GM18526 (cell line): Measurements from ENCODE around the gene PTTG1IP.

Source experiments
- POLR2A ChIP-seq: IDR thresholded peaks from 3 replicates; pipeline ENCODE4 v1.6.1; 2011; ENCODE audit not compliant: insufficient read length; ENCODE audit errors: extremely low read depth

PTTG1IP gene

DNA sequence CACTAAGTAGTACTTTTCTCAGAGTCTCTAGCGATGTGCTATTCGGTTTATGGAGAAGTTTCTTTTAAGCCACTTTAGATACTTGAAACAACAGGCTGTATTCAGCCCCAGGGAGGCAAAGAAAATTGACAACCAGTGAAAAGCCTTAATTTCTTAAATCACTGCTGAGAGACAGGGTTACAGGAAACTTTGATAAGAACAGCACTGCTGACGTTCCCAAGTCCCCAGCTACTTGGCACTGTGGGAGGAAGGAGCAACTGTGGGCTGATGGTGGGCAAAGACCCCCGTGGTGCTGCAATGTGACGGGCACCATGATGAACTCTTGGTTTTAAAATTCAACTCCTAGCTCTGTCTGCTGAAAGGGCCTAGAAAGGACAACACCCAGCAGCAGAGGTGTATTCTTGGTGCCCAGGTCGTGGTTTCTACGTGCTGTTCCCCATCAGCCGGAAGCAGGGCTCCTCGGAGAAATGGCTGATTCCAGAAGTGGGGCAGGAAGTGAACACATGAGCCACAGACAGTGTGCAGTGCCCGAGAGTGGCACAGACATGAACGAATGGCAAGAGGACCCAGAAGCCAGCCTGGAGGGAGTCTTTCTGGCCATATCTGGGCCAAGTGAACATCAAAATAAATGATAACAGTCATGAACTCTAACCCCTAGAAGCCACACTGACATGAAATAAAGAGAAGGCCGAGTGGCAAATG, 5.3 kb downstream of the PTTG1IP start:
- TF ChIP-seq POLR2A = no peak

DNA sequence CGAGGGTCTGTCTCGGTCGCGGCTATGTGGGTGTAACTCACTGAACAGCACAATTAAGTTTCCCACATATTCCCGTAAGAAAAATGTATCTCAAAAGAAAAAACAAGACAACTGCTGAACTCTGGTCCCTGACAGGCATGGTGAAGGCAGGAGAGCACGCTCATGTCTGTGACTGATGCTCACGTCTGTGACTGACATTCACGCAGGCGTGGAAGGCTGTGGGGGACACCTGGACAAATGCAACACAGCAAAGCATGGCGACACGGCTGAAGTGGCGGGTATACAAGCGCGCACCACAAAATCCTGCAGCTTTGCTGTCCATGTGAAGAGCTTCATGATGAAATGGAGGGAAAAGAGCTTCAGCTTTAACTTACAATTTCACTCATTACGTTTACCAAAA, 6.0 kb downstream of the PTTG1IP start:
- no peak for TF ChIP-seq POLR2A

GRCh38 chr21:44866780-44867179, 6.7 kb downstream of the PTTG1IP start:
- no peak for TF ChIP-seq POLR2A

- TF ChIP-seq POLR2A = no peak
Measured at GRCh38 chr21:44865561-44866280, 7.8 kb downstream of the PTTG1IP start.

- TF ChIP-seq POLR2A = no peak
Measured at GRCh38 chr21:44862869-44863685, 10.4 kb downstream of the PTTG1IP start.

DNA sequence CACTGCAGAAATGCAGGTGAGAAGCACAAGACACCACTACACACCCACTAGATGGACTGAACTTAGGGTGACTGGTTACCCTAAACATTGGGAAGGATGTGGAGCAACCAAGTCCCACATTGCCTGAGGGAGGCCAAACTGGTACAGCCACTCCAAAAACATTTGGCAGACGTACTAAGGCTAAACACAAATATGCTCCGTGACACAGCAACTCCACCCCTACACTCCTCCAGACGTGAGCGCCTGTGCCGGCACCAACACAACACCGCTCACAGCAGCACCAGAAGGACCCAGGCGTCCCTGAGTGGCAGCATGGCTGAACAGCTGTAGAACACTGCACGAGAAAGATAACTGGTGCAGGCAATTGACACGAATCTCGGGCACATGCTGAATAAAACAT, 14.7 kb downstream of the PTTG1IP start:
- no peak for TF ChIP-seq POLR2A

DNA sequence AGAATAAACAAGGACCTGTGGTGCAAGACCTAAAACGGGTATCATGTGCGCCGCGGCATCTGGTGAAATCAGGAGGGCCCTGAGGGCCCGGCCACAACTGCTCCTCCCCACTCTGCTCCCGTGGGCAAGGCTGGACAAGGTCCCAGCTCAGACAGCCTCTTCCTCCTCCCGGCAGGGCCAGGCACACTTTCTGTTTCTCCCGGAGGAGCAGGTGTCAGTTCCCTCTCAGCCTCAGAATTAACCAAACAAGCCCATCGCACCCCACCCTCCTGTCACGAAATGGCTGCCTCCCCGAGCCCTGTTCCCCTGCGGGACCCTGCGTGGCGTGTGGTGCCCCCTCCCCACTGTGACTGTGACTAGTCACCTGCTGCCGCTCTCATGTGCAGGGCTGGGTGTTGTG, 15.2 kb downstream of the PTTG1IP start:
- no peak for TF ChIP-seq POLR2A

GRCh38 chr21:44857127-44857892, 16.2 kb downstream of the PTTG1IP start:
- TF ChIP-seq POLR2A = no peak

DNA sequence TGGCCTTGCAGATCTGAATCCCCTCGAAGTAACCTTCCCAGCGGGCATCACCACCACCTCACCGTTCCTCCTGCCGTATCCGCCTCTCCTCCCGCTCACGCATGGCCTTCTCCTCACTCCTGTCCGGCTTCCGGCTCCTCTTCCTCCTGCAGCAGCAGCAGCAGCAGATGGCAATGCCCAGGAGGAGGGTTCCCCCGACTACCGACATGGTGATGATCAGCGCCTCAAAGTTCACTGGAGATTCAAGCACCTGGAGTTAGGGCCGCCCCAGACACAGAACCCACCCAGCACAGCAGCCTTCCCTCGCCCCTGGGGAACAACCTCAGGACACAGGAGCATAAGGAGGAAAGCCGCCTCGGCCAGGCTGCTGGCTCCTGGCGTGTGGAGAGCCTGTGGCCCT, 17.4 kb downstream of the PTTG1IP start:
- TF ChIP-seq POLR2A = no peak

DNA sequence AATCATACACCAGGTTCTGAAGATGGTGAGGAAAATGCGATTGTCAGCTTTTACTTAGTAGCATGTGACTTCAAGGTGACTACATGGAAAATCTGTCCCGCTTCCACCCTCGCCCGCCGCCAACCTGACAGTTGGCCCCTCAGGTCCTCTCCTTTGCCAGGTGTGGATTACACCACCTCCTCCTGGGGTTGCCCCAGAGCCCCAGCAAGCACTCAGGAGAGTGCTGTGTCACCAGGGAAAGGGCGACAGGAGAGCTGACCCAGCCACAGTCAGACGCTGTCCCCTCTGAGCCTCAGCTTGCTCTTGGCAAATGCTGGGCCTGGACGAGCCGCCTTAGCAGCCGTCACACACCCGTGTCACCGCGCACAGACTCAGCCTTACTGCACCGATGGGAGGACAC, 17.9 kb downstream of the PTTG1IP start:
- no peak for TF ChIP-seq POLR2A

- no peak for TF ChIP-seq POLR2A
Measured at GRCh38 chr21:44854664-44855446, 18.6 kb downstream of the PTTG1IP start.

GRCh38 chr21:44854391-44854663, 19.2 kb downstream of the PTTG1IP start:
- no peak for TF ChIP-seq POLR2A

DNA sequence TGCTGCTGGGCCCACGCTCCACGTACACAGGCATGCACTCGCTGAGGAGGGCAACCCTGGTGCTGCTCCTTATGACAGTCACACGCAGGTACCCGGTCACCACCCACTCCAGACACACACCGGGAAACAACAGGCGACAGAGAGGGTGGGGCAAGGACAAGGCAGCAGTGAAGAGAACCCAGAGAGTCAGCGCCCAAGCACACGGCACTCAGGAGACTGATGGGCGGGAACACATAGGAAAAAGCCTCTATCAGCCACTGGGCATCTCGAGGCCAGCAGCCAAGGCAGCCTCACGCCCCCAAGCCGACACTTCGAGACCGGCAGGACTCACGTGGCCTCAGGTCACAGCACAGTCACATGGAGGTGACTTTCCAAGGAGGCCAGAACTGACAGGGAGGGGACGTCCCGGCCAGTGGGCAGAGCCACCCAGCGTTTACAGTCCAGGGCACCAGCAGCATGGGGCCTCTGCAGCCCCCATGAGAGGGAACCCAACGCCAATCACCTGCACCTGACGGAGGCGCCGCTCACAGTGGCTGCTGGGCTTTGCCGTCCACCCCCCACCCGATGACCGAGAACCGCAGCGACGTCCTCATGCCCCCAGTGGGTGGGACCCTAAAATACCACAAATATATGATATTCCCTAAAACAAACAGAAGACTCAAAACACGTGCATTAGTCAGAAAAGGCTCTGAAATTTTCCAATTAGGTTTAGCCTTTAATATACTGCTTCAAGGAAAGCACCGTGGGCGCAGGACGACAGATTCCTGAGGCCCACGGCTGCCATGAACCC, 19.7 kb downstream of the PTTG1IP start:
- TF ChIP-seq POLR2A = no peak
